NT2/D1 (cell line): Measurements from ENCODE around the gene MAN1A2.

Experiments
- DNase-seq: peaks from one replicate; pipeline ENCODE4 v3.0.0-alpha.2; 2011; ENCODE audit warnings: low read depth, low spot score
- H3K27me3 ChIP-seq: 2 replicates; pipeline ENCODE4 v1.6.0; 2011; ENCODE audit warnings: mild to moderate bottlenecking; ENCODE audit not compliant: insufficient read length, insufficient read depth
- H3K36me3 ChIP-seq: 2 replicates; pipeline ENCODE4 v1.6.1; 2011; ENCODE audit warnings: mild to moderate bottlenecking, low read length, mixed read lengths; ENCODE audit not compliant: insufficient read depth, insufficient read length
- H3K4me1 ChIP-seq: 2 replicates; pipeline ENCODE4 v1.5.1; 2011; ENCODE audit not compliant: insufficient read depth, insufficient read length
- H3K4me3 ChIP-seq: 2 replicates; pipeline ENCODE4 v1.5.1; 2011; ENCODE audit warnings: low read depth; ENCODE audit not compliant: insufficient read length
- H3K9ac ChIP-seq: 2 replicates; pipeline ENCODE4 v1.6.0; 2011; ENCODE audit warnings: low read depth; ENCODE audit not compliant: insufficient read length
- H3K9me3 ChIP-seq: 2 replicates; pipeline ENCODE4 v1.5.1; 2011; ENCODE audit warnings: mild to moderate bottlenecking, low read length; ENCODE audit not compliant: insufficient read depth
- SUZ12 ChIP-seq: IDR thresholded peaks from 2 replicates; pipeline ENCODE4 v1.6.1; 2011; ENCODE audit not compliant: insufficient read length, insufficient read depth; ENCODE audit errors: extremely low read depth
- YY1 ChIP-seq: IDR thresholded peaks from 2 replicates; pipeline ENCODE4 v1.6.1; 2011; ENCODE audit not compliant: insufficient read length, insufficient read depth
- ZNF274 ChIP-seq: IDR thresholded peaks from 2 replicates; pipeline ENCODE4 v1.6.1; 2011; ENCODE audit warnings: mild to moderate bottlenecking, low read depth, low read length

MAN1A2 gene

DNA sequence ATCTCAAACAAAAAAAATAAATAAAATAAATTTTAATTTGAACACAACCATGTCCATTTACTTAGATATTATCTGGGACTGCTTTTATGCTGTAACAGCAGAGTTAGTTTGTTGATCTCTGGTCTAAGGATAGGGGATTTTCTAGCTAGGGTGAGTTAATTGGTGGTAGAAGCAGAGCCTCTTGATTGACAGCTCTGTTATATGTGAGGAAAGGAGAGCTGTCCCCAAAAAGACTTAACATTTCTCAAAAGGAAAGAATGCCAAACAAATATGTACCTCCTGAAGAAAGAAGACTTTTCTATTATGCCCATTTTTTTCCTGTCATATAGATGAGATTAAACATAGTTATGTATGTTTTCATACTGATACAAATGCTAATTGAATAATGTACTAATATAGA lies 37.8 kb downstream of the MAN1A2 start:
- H3K9ac ChIP-seq, result no peak overlapping the region
- TF ChIP-seq ZNF274, result no peak
- TF ChIP-seq SUZ12, result no peak
- no peak for TF ChIP-seq YY1
- peaks cover 18% of the 10 kb centered on the region for H3K36me3 ChIP-seq
- no peak overlapping the region for H3K4me3 ChIP-seq
- no peaks in the 10 kb centered on the region for H3K27me3 ChIP-seq
- no peaks in the 10 kb centered on the region for H3K4me1 ChIP-seq
- peaks cover 14% of the 10 kb centered on the region for H3K9me3 ChIP-seq
- no peak for DNase-seq

DNA sequence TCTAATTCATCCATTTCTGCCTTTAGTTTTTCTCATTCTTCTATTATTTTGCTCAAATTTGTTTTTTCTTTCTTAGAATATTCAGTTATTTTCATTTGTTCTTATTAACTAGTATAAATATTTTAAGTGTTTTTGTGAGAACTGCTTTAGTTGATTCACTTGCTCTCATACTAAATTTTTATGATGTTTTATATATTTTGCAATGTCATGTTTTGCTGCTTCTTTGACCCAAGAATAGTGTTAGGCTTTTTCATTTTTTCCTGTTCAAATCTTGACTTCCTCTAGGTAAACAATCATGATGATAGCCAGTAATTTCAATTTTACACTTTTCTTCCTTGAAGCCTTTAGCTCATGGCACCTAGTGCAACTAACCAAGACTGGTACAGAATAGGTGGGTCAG lies 45.2 kb downstream of the MAN1A2 start:
- Histone ChIP-seq H3K4me3 (no peak overlapping the region), H3K9ac (no peak overlapping the region), H3K9me3 (no peaks in the 10 kb centered on the region), H3K36me3 (peaks cover 6% of the 10 kb centered on the region), H3K27me3 (no peaks in the 10 kb centered on the region), H3K4me1 (no peaks in the 10 kb centered on the region)
- no peak for TF ChIP-seq YY1
- no peak for TF ChIP-seq ZNF274
- TF ChIP-seq SUZ12, result no peak
- no peak for DNase-seq

- DNase-seq, result no peak
- Histone ChIP-seq H3K27me3 (no peaks in the 10 kb centered on the region), H3K9me3 (no peaks in the 10 kb centered on the region), H3K4me1 (no peaks in the 10 kb centered on the region), H3K9ac (no peak overlapping the region), H3K4me3 (no peak overlapping the region), H3K36me3 (peaks cover 6% of the 10 kb centered on the region)
- TF ChIP-seq SUZ12 (no peak), ZNF274 (no peak), YY1 (no peak)
Observed at GRCh38 chr1:117413412-117413811, 46.2 kb downstream of the MAN1A2 start.

DNA sequence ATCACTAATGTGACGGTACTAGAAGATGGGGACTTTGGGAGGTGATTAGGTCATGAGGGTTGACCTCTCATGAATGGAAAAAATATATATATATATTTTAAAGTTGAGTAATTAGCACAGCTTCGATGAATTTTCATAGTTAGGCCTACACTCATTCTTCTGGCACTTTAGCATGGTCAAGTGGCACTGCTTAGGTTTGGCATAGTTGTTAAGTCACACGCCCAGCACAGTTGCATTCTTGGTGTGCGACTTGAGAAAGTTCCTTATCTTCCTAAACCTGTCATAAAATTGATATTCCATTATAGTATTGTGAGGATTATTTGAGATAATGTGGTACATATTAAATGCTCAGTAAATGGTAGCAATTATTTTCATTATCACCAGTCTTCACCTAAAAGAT lies 47.7 kb downstream of the MAN1A2 start:
- no peak overlapping the region for H3K4me3 ChIP-seq
- H3K9ac ChIP-seq, result no peak overlapping the region
- peaks cover 6% of the 10 kb centered on the region for H3K36me3 ChIP-seq
- H3K9me3 ChIP-seq, result no peaks in the 10 kb centered on the region
- no peaks in the 10 kb centered on the region for H3K27me3 ChIP-seq
- H3K4me1 ChIP-seq, result no peaks in the 10 kb centered on the region
- no peak for TF ChIP-seq ZNF274
- no peak for TF ChIP-seq SUZ12
- TF ChIP-seq YY1, result no peak
- no peak for DNase-seq

DNA sequence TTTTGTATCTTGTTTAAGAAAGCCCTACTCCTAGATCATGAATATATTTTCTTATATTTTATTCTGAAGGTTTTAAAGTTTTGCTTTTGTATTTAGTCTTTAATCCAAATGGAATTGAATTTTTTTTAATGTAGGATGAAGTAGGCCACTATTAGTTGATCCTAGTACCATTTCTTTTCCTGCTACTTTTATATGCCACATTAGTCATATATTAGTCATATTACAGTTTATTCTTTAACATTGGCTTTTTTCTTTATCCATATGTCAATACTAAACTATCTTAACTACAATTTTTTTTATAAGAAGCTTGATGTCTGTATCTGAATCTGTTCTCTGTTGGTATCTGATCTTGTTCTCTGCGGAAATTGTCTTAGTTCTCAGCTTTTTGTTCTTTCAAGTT lies 48.8 kb downstream of the MAN1A2 start:
- Histone ChIP-seq H3K4me3 (no peak overlapping the region), H3K9me3 (no peaks in the 10 kb centered on the region), H3K27me3 (no peaks in the 10 kb centered on the region), H3K9ac (no peak overlapping the region), H3K4me1 (no peaks in the 10 kb centered on the region), H3K36me3 (peaks cover 6% of the 10 kb centered on the region)
- TF ChIP-seq SUZ12 (no peak), ZNF274 (no peak), YY1 (no peak)
- DNase-seq, result no peak

DNA sequence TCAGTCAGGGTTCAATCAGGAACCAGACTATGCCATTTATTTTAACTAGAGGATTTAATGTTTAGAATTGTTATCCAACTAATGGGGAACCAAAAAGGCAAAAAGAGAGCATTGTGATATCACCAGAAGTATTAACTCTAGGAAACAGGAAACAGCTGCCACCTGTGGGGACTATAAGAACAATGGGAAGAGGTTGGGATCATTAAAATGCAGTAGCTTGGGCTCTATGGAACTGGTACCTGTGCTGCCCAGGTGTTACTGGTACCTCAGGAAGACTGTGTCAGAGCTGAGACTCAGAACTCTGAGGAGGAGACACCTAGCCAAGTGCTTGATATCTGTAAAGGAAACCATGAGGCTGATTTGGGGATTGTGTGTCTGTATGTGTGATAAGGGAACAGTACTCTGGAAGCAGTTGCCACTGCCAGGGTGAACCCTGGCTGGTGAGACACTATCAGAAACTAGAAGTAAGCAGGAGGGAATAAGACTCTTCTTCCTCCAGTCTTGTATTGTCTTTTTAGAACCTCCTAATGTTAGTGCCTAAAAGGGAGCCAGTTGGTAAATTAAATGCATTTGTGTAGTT lies 49.4 kb downstream of the MAN1A2 start:
- Histone ChIP-seq H3K36me3 (peaks cover 6% of the 10 kb centered on the region), H3K9ac (no peak overlapping the region), H3K9me3 (no peaks in the 10 kb centered on the region), H3K27me3 (no peaks in the 10 kb centered on the region), H3K4me3 (no peak overlapping the region), H3K4me1 (no peaks in the 10 kb centered on the region)
- no peak for DNase-seq
- TF ChIP-seq YY1 (no peak), SUZ12 (no peak)

- Histone ChIP-seq H3K9me3 (peaks cover 41% of the 10 kb centered on the region), H3K4me3 (no peak overlapping the region), H3K9ac (no peak overlapping the region), H3K4me1 (no peaks in the 10 kb centered on the region), H3K36me3 (no peaks in the 10 kb centered on the region), H3K27me3 (no peaks in the 10 kb centered on the region)
- no peak for DNase-seq
- no peak for TF ChIP-seq ZNF274
- no peak for TF ChIP-seq YY1
- TF ChIP-seq SUZ12, result no peak
Observed at GRCh38 chr1:117425050-117425734, 57.9 kb downstream of the MAN1A2 start.
